A549 (cell line): ENCODE measurements around the gene ECE1. TPM values are rescaled to one million over a fixed set of nuclear protein-coding genes. Genes with fewer than 3 reads are reported as not detected.
"Not testable (repeated sequence)": the region's sequence is repeated elsewhere in the genome, so short reads cannot be mapped to it uniquely, and the experiment has no call there.

Source experiments
- ATAC-seq, 2 experiments: fragments of 200-7000 bp in 1 of 2; fragments of >200 bp in 1 of 2; cut with Nextera tagmentation in 1 of 2; cut with Tn5 transposase in 1 of 2; 3 replicates each; pipeline versions ENCODE4 v1.8.0 to v1.9.1; 2018 to 2020; ENCODE audit warnings: mild to moderate bottlenecking in 1 of 2, moderate library complexity in 1 of 2
- CTCF ChIA-PET: fragments of 300-600 bp; sonication (Branson Sonifier 250); formaldehyde crosslinking; extraction: SDS; loops from one replicate; lab custom pipeline; 2021; ENCODE audit warnings: antibody characterized with exemption, inconsistent platforms; lab: Yijun Ruan, JAX
- POLR2A ChIA-PET: fragments of 350-600 bp; formaldehyde crosslinking; extraction: SDS; loops from one replicate; lab custom pipeline; 2021; ENCODE audit warnings: antibody characterized with exemption, inconsistent platforms; lab: Yijun Ruan, JAX
- DNase-seq, 2 experiments: peaks; one replicate each; pipeline versions ENCODE4 v3.0.0 to v3.0.0-alpha.2; 2011 to 2016; ENCODE audit warnings: low read depth in 1 of 2, low spot score in 1 of 2
- FAIRE-seq: peaks from 2 replicates; lab custom pipeline; 2011; peaks lifted over from hg19 to GRCh38; lab: Jason Lieb, UNC
- H3K27ac ChIP-seq, 2 experiments: fragments of >200 bp; sonication (Bioruptor Twin); formaldehyde crosslinking; 3 replicates each; pipeline ENCODE4 v1.5.1; 2016 to 2017
- H3K4me1 ChIP-seq: fragments of >200 bp; sonication (Bioruptor Twin); formaldehyde crosslinking; 3 replicates; pipeline ENCODE4 v1.6.1; 2016
- H3K4me2 ChIP-seq: fragments of >200 bp; sonication (Bioruptor Twin); formaldehyde crosslinking; 3 replicates; pipeline ENCODE4 v1.6.1; 2016
- H3K4me3 ChIP-seq: fragments of >200 bp; sonication (Bioruptor Twin); formaldehyde crosslinking; 3 replicates; pipeline ENCODE4 v1.5.1; 2016
- H3K9me3 ChIP-seq: fragments of >200 bp; sonication (Bioruptor Twin); formaldehyde crosslinking; 3 replicates; pipeline ENCODE4 v1.6.1; 2016
- CEBPB ChIP-seq, 2 experiments: fragments of >200 bp in 1 of 2; sonication (Bioruptor Twin) in 1 of 2; formaldehyde crosslinking in 1 of 2; IDR thresholded peaks; 2 replicates each; pipeline ENCODE4 v1.6.1; 2012 to 2016
- EHF ChIP-seq: fragments of 250-450 bp; sonication (Bioruptor Pico); IDR thresholded peaks from 2 replicates; pipeline ENCODE4 v1.5.0; 2020; ENCODE audit warnings: mild to moderate bottlenecking
- ELK1 ChIP-seq: fragments of 150-350 bp; IDR thresholded peaks from 2 replicates; pipeline ENCODE4 v1.6.1; 2014; ENCODE audit warnings: low read depth, mild to moderate bottlenecking, low read length
- EP300 ChIP-seq, 2 experiments: fragments of >200 bp; sonication (Bioruptor Twin); formaldehyde crosslinking; IDR thresholded peaks; 2 replicates in 1 of 2; 3 replicates in 1 of 2; pipeline ENCODE4 v1.6.1; 2016 to 2017
- ESRRA ChIP-seq: fragments of 150-350 bp; IDR thresholded peaks from 2 replicates; pipeline ENCODE4 v1.6.1; 2014; ENCODE audit warnings: mild to moderate bottlenecking, low read length, borderline replicate concordance
- FOXS1 ChIP-seq: fragments of 250-450 bp; sonication (Bioruptor Pico); IDR thresholded peaks from 2 replicates; pipeline ENCODE4 v1.5.0; 2020; ENCODE audit warnings: mild to moderate bottlenecking, moderate library complexity
- GATA3 ChIP-seq: IDR thresholded peaks from 2 replicates; pipeline ENCODE4 v1.6.1; 2012; ENCODE audit warnings: borderline replicate concordance
- HOXB5 ChIP-seq: fragments of 250-450 bp; sonication (Bioruptor Pico); IDR thresholded peaks from 2 replicates; pipeline ENCODE4 v1.5.0; 2020; ENCODE audit warnings: mild to moderate bottlenecking, moderate library complexity
- JUN ChIP-seq, 2 experiments: fragments of >200 bp; sonication (Bioruptor Twin); formaldehyde crosslinking; IDR thresholded peaks; 2 replicates in 1 of 2; 3 replicates in 1 of 2; pipeline ENCODE4 v1.6.1; 2016 to 2017
- MAFK ChIP-seq: fragments of 450-650 bp; IDR thresholded peaks from 2 replicates; pipeline ENCODE4 v1.6.1; 2014; ENCODE audit not compliant: partially characterized antibody
- MAX ChIP-seq: IDR thresholded peaks from 2 replicates; pipeline ENCODE4 v1.6.1; 2012
- PHF8 ChIP-seq: fragments of 200-600 bp; sonication (generic); IDR thresholded peaks from 2 replicates; pipeline ENCODE4 v1.6.1; 2016; ENCODE audit warnings: low read depth, mild to moderate bottlenecking, antibody characterized with exemption, moderate library complexity, borderline replicate concordance
- RAD21 ChIP-seq, 2 experiments: fragments of >200 bp in 1 of 2; sonication (Bioruptor Twin) in 1 of 2; formaldehyde crosslinking in 1 of 2; IDR thresholded peaks in 1 of 2; conservative IDR thresholded peaks in 1 of 2; 2 replicates in 1 of 2; 3 replicates in 1 of 2; pipeline ENCODE4 v1.6.1; 2012 to 2018; ENCODE audit warnings: inconsistent platforms in 1 of 2
- RCOR1 ChIP-seq: fragments of 150-350 bp; IDR thresholded peaks from 2 replicates; pipeline ENCODE4 v1.6.1; 2014; ENCODE audit warnings: antibody characterized with exemption, low read length, low read depth
- RNF2 ChIP-seq: fragments of 200-600 bp; sonication (generic); IDR thresholded peaks from 2 replicates; pipeline ENCODE4 v1.6.1; 2016; ENCODE audit warnings: low read depth, mild to moderate bottlenecking, antibody characterized with exemption, moderate library complexity, borderline replicate concordance
- SMC3 ChIP-seq: fragments of >200 bp; sonication (Bioruptor Twin); formaldehyde crosslinking; IDR thresholded peaks from 3 replicates; pipeline ENCODE4 v1.6.1; 2018; ENCODE audit warnings: inconsistent platforms
- SREBF2 ChIP-seq: fragments of 450-650 bp; IDR thresholded peaks from 2 replicates; pipeline ENCODE4 v1.6.1; 2014; ENCODE audit warnings: mild to moderate bottlenecking, moderate library complexity
- TFCP2L1 ChIP-seq: fragments of 250-450 bp; sonication (Bioruptor Pico); IDR thresholded peaks from 2 replicates; pipeline ENCODE4 v1.5.0; 2021; ENCODE audit warnings: mild to moderate bottlenecking
- TP53 ChIP-seq: fragments of 250-450 bp; sonication (Bioruptor Pico); IDR thresholded peaks from 2 replicates; pipeline ENCODE4 v1.5.0; 2021; ENCODE audit warnings: mild to moderate bottlenecking, moderate library complexity
- ZFP36 ChIP-seq: fragments of 450-650 bp; IDR thresholded peaks from 2 replicates; pipeline ENCODE4 v1.6.1; 2014; ENCODE audit warnings: borderline replicate concordance; ENCODE audit not compliant: partially characterized antibody
- ZSCAN20 ChIP-seq: fragments of 250-450 bp; sonication (Bioruptor Pico); IDR thresholded peaks from 2 replicates; pipeline ENCODE4 v1.8.0; 2022; ENCODE audit warnings: mild to moderate bottlenecking, moderate library complexity
- WGBS: methylation state at CpG from one replicate; pipeline ENCODE4 v1.1.6; 2017; ENCODE audit errors: missing lambda C conversion rate; 5-methylcytosine and 5-hydroxymethylcytosine counted together
- polyA plus RNA-seq, 4 experiments: library from polyadenylated mRNA; depleted of rRNA in 3 of 4; stranded (reverse); fragments of >200 nt; fragmentation: RNase III in 1 of 4; extraction: RNeasy Plus Mini Kit Qiagen cat#74134 plus additional on column Dnase treatment in 1 of 4; gene quantifications; 2 replicates in 3 of 4; 3 replicates in 1 of 4; pipeline ENCODE4 v1.2.3, GENCODE V29; 2011 to 2017
- TF ChIP-seq, protein P1 (sequence below): fragments of >200 bp; sonication (Bioruptor Twin); formaldehyde crosslinking; IDR thresholded peaks from 3 replicates; pipeline ENCODE4 v1.5.1; 2016
- TF ChIP-seq, protein P2 (sequence below): fragments of 250-450 bp; sonication (Bioruptor Pico); IDR thresholded peaks from 2 replicates; pipeline ENCODE4 v1.5.0; 2021; ENCODE audit warnings: mild to moderate bottlenecking, moderate library complexity, borderline replicate concordance
- TF ChIP-seq, protein P3 (sequence below): fragments of 450-650 bp; IDR thresholded peaks from 2 replicates; pipeline ENCODE4 v1.6.1; 2014; ENCODE audit warnings: antibody characterized with exemption
- TF ChIP-seq, protein P4 (sequence below): fragments of >200 bp; sonication (Bioruptor Twin); formaldehyde crosslinking; IDR thresholded peaks from 2 replicates; pipeline ENCODE4 v1.6.1; 2016

The ECE1 gene
- polyA plus RNA-seq, 2 of the 4 experiments (the other 2 are of a cell fraction): 45.7 to 86.4 TPM

DNA sequence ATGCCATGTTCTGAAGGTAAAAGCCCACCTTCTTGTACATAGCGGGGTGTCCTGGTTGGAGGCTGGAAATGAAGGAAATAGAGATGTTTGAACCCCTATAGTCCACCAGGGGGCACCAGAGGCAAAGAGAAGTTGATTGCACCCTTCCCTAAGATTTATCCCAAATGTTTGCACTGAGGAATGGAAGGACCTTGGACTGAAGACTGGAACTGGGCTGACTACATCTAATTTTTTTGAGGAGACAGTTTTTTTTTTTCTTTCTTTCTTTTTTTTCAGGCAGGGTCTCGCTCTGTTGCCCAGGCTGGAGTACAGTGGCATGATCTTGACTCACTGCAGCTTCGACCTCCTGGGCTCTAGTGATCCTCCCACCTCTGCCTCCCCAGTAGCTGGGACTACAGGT, 58.2 kb downstream of the ECE1 start:
- Histone ChIP-seq H3K9me3 (no peaks in the 10 kb centered on the region), H3K4me2 (no peak overlapping the region), H3K4me1 (0 out of 3 replicates have a peak, but pooled peaks cover 3% of the 10 kb centered on the region), H3K27ac (no peak overlapping the region), H3K4me3 (no peak overlapping the region)
- DNase-seq: peak; percentile 35 to 63
- POLR2A ChIA-PET: no interaction called here
- ATAC-seq: peak; percentile 84 to 88
- WGBS: 92% methylated on average over 3 of the region's 3 CpGs
- CTCF ChIA-PET: interaction anchor here (0.6 to 9.1 kb wide), 36 partner anchors 9 to 544 kb away, joined by 3 to 115 read pairs (median 4); no protein-coding TSS in a partner anchor
- TF ChIP-seq ZSCAN20 (CRISPR knock-in tag) (no peak), ELK1 (no peak), MAFK (no peak), RAD21 (conservative IDR thresholded peaks at IDR 0.05 in 1 of 2, IDR thresholded peaks at IDR 0.05 in 1 of 2) (peak; percentile 80 to 85), SMC3 (peak; percentile 81), EHF (CRISPR knock-in tag) (no peak), ESRRA (no peak), EP300 (IDR thresholded peaks at IDR 0.05) (no peak), SREBF2 (no peak), MAX (no peak)
- TF ChIP-seq, protein P1, sequence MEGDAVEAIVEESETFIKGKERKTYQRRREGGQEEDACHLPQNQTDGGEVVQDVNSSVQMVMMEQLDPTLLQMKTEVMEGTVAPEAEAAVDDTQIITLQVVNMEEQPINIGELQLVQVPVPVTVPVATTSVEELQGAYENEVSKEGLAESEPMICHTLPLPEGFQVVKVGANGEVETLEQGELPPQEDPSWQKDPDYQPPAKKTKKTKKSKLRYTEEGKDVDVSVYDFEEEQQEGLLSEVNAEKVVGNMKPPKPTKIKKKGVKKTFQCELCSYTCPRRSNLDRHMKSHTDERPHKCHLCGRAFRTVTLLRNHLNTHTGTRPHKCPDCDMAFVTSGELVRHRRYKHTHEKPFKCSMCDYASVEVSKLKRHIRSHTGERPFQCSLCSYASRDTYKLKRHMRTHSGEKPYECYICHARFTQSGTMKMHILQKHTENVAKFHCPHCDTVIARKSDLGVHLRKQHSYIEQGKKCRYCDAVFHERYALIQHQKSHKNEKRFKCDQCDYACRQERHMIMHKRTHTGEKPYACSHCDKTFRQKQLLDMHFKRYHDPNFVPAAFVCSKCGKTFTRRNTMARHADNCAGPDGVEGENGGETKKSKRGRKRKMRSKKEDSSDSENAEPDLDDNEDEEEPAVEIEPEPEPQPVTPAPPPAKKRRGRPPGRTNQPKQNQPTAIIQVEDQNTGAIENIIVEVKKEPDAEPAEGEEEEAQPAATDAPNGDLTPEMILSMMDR: peak; percentile 75
- TF ChIP-seq, protein P2, sequence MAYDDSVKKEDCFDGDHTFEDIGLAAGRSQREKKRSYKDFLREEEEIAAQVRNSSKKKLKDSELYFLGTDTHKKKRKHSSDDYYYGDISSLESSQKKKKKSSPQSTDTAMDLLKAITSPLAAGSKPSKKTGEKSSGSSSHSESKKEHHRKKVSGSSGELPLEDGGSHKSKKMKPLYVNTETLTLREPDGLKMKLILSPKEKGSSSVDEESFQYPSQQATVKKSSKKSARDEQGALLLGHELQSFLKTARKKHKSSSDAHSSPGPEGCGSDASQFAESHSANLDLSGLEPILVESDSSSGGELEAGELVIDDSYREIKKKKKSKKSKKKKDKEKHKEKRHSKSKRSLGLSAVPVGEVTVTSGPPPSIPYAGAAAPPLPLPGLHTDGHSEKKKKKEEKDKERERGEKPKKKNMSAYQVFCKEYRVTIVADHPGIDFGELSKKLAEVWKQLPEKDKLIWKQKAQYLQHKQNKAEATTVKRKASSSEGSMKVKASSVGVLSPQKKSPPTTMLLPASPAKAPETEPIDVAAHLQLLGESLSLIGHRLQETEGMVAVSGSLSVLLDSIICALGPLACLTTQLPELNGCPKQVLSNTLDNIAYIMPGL (CRISPR knock-in tag): no peak
- TF ChIP-seq, protein P3, sequence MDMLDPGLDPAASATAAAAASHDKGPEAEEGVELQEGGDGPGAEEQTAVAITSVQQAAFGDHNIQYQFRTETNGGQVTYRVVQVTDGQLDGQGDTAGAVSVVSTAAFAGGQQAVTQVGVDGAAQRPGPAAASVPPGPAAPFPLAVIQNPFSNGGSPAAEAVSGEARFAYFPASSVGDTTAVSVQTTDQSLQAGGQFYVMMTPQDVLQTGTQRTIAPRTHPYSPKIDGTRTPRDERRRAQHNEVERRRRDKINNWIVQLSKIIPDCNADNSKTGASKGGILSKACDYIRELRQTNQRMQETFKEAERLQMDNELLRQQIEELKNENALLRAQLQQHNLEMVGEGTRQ: no peak
- FAIRE-seq: no peak

DNA sequence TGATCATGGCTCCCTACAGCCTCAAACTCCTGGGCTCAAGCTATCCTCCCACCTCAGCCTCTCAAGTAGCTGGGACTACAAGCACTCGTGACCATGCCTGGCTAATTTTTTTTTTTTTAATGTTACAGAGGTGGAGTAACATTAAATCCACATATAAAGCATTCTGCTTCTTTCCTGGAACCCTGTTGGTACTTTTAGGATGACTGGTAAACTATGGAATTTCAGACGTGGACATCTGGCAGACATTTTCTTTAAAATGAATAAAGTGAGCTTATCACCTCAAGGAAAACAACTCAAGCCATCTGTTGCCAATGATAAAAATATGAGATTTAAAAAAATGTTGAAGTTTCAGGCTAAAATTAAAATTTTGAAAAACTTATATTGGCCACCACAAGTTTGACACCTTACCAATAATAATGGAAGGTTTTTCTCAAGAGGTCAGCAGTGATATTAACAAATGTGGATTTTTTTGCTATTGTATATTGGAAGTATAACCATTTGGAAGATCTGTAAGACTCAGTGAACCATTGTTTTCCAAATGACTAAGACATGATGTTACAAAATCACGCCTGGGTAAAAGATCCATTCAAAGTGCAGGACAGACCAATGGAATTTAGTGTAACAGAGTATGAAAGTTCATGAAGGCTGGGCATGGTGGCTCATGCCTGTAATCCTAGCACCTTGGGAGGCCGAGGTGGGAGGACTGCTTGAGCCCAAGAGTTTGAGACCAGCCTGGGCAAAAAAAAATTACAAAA, 60.8 kb downstream of the ECE1 start:
- POLR2A ChIA-PET: no interaction called here
- DNase-seq (no peak), ATAC-seq (no peak), FAIRE-seq (no peak)
- Histone ChIP-seq H3K4me2 (no peak overlapping the region), H3K4me3 (no peak overlapping the region), H3K4me1 (0 out of 3 replicates have a peak, but pooled peaks cover 3% of the 10 kb centered on the region), H3K27ac (no peak overlapping the region), H3K9me3 (no peaks in the 10 kb centered on the region)
- WGBS: 74% methylated on average over 4 of the region's 4 CpGs
- CTCF ChIA-PET: interaction anchor here (0.6 to 8.0 kb wide), 6 partner anchors 8 to 140 kb away, joined by 3 to 115 read pairs (median 4); no protein-coding TSS in a partner anchor
- TF ChIP-seq ZFP36 (no peak), RCOR1 (no peak), HOXB5 (no peak), JUN (IDR thresholded peaks at IDR 0.05) (no peak), FOXS1 (CRISPR knock-in tag) (no peak), SREBF2 (no peak), TFCP2L1 (no peak), TP53 (CRISPR knock-in tag) (no peak), EP300 (IDR thresholded peaks at IDR 0.05) (no peak), RNF2 (no peak), CEBPB (IDR thresholded peaks at IDR 0.05) (no peak), GATA3 (no peak), PHF8 (no peak)
- TF ChIP-seq, protein P4, sequence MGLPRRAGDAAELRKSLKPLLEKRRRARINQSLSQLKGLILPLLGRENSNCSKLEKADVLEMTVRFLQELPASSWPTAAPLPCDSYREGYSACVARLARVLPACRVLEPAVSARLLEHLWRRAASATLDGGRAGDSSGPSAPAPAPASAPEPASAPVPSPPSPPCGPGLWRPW: no peak
- TF ChIP-seq, protein P1: no peak

DNA sequence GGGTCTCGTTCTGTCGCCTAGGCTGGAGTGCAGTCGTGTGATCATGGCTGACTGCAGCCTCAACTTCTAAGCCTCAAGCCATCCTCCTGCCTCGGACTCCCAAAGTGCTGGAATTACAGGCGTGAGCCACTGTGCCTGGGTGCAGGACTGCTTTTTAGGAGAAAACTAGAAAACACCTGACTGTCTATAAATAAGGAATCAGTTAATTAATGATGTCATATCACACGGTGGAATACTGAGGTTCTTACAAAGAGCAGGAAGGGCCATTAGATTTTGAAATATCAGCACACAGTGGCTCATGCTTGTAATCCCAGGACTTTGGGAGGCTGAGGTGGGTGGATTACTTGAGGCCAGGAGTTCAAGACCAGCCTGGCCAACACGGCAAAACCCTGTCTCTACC, 62.0 kb downstream of the ECE1 start:
- FAIRE-seq, H3K27ac ChIP-seq, H3K9me3 ChIP-seq, H3K4me3 ChIP-seq, H3K4me2 ChIP-seq, DNase-seq, POLR2A ChIA-PET, H3K4me1 ChIP-seq, ATAC-seq: not testable (repeated sequence)
- 98% methylated on average over 7 of the region's 7 CpGs for WGBS
- CTCF ChIA-PET: interaction anchor here (0.8 to 8.0 kb wide), 4 partner anchors 10 to 141 kb away, joined by 3 to 115 read pairs (median 4); no protein-coding TSS in a partner anchor
